Muscle of back (tissue), 11 donors: ENCODE data around the gene FBXL7. TPM values are rescaled to one million over a fixed set of nuclear protein-coding genes. Genes with fewer than 3 reads are reported as not detected.

Experiments used
- DNase-seq, 3 donors: peaks; one replicate each; pipeline versions ENCODE4 v3.0.0 to v3.0.0-alpha.2; 2013
- polyA plus RNA-seq, 10 donors: library from polyadenylated mRNA; unstranded; fragments of 120-200 nt; gene quantifications; one replicate each; pipeline ENCODE4 v1.2.1, GENCODE V29; 2013; ENCODE audit not compliant: insufficient read length in 10 of 10

FBXL7 gene
- polyA plus RNA-seq, 10 donors: 20.2 to 28.4 (median 23.1) TPM

- DNase-seq: peak; percentile 42 to 87 (median 46)
Observed at GRCh38 chr5:15500325-15501001, 483 bp downstream of the FBXL7 start.

- peak; percentile 74 to 92 (median 74) for DNase-seq
Observed at GRCh38 chr5:15501091-15501791, 1.3 kb downstream of the FBXL7 start.

- peak in 2 of 3 donors; percentile 42 to 76 for DNase-seq
Observed at GRCh38 chr5:15502208-15502607, 2.2 kb downstream of the FBXL7 start.

GRCh38 chr5:15506146-15506545 lies 6.2 kb downstream of the FBXL7 start:
- no peak for DNase-seq

- no peak for DNase-seq
Observed at GRCh38 chr5:15506897-15507296, 6.9 kb downstream of the FBXL7 start.

GRCh38 chr5:15510092-15510491 lies 10.1 kb downstream of the FBXL7 start:
- no peak for DNase-seq

- no peak for DNase-seq
Observed at GRCh38 chr5:15510831-15511230, 10.9 kb downstream of the FBXL7 start.

GRCh38 chr5:15513431-15513830 lies 13.5 kb downstream of the FBXL7 start:
- no peak for DNase-seq

- DNase-seq: no peak
Observed at GRCh38 chr5:15513911-15514310, 13.9 kb downstream of the FBXL7 start.

- no peak for DNase-seq
Observed at GRCh38 chr5:15515229-15515628, 15.2 kb downstream of the FBXL7 start.

GRCh38 chr5:15516486-15516885 lies 16.5 kb downstream of the FBXL7 start:
- no peak for DNase-seq

GRCh38 chr5:15518786-15519185 lies 18.8 kb downstream of the FBXL7 start:
- DNase-seq: no peak

GRCh38 chr5:15520856-15521255 lies 20.9 kb downstream of the FBXL7 start:
- DNase-seq: no peak

GRCh38 chr5:15521381-15522186 lies 21.6 kb downstream of the FBXL7 start:
- DNase-seq: peak in 2 of 3 donors; percentile 37 to 72

- peak in 2 of 3 donors; percentile 37 to 69 for DNase-seq
Observed at GRCh38 chr5:15522187-15522520, 22.2 kb downstream of the FBXL7 start.

GRCh38 chr5:15524712-15525111 lies 24.7 kb downstream of the FBXL7 start:
- DNase-seq: no peak

GRCh38 chr5:15525703-15526275 lies 25.8 kb downstream of the FBXL7 start:
- DNase-seq: no peak

GRCh38 chr5:15526413-15526812 lies 26.4 kb downstream of the FBXL7 start:
- DNase-seq: no peak

- DNase-seq: no peak
Observed at GRCh38 chr5:15528476-15528875, 28.5 kb downstream of the FBXL7 start.

- DNase-seq: no peak
Observed at GRCh38 chr5:15529013-15529412, 29.0 kb downstream of the FBXL7 start.

GRCh38 chr5:15529821-15530220 lies 29.8 kb downstream of the FBXL7 start:
- DNase-seq: no peak

- no peak for DNase-seq
Observed at GRCh38 chr5:15533129-15533893, 33.3 kb downstream of the FBXL7 start.
